ENCODE measurements around the gene APOL2.
A peak's percentile ranks its signal among the peaks of the same experiment; 100 is the strongest.
"Not testable (repeated sequence)": the region's sequence is repeated elsewhere in the genome, so short reads cannot be mapped to it uniquely, and the experiment has no call there.

APOL2 gene

DNA sequence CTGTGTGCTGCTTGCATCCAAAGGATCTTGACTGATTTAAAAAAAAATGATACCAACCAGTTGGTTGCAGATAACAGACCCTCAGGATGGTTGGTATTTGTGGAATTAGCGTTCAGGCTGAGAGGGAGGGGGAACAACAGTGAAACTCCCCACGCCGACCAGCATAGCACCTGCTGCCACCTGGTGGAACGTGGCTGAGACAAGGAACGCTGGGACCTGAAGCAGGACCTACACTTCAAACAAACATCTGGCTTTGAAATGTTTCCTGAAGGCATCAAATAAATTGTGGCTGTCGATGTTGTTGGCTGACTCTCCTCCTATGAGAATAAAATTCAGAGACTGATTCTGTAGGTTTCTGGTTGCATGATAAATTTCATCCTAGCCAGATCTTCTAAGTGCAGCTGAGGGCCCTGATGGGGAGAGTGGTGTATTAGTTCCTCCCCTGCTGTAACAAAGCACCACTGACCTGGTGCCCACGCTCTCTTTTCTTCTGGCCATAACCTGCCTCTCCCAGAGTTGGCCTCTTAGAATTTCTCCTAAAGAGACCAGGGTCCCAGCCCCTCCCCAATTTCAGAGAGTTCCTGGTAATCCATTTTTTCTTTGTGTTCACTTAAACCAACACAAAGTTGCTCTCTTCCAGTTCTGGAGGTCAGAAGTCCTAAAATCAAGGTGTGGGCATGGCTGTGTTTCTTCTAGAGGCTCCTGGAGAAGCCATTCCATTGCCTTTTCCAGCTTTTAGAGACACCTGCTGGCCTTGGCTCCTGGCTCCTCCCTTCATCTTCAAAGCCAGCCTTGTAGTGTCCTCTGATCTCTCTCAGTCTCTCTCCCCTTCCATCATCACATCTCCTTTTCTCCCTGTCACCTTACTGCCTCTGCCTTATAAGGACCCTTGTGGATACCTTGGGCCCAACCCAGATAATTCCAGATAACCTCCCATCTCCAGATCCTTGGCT, 17.3 kb downstream of the APOL2 start:
- no peak for DNase-seq (ENCODE audit: low read depth)

DNA sequence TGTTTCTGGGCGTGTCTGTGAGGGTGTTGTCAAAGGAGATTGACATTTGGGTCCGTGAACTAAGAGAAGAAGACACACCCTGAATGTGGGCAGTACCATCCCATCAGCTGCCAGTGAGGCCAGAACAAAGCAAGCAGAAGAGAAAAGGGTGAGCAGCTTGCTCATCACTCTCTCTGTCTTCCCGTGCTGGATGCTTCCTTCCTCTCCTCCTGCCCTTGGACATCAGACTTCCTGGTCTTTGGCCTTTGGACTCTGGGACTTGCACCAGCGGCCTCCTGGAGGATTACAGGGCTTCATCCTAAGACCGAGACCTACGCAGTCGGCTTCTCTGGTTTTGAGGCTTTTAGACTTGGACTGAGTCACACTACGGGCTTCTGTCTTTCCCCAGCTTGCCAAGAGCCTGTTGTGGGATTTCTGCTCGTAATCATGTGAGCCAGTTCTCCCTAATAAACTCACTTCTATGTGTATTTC, 18.8 kb downstream of the APOL2 start:
- peak; percentile 42 for DNase-seq (ENCODE audit: low read depth)

DNA sequence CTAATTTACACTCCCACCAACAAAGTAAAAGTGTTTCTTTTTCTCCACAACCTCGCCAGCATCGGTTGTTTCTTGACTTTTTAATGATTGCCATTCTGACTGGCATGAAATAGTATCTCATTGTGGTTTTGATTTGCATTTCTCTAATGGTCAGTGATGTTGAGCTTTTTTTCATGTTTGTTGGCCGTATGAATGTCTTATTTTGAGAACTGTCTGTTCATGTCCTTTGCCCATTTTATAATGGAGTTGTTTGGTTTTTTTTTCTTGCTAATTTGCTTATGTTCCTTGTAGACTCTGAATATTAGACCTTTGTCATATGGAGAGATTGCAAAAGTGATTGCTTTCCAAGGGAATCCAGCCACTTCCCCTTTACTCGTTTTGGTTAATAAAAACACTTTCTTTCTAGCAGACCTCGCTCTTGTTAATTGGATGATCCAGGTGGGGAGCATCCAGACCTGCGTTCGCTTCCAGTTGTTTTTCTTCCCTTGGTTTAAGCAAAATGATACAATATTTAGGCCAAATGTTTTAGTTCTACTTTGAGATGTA, 20.6 kb downstream of the APOL2 start:
- DNase-seq (ENCODE audit: low read depth): no peak

DNA sequence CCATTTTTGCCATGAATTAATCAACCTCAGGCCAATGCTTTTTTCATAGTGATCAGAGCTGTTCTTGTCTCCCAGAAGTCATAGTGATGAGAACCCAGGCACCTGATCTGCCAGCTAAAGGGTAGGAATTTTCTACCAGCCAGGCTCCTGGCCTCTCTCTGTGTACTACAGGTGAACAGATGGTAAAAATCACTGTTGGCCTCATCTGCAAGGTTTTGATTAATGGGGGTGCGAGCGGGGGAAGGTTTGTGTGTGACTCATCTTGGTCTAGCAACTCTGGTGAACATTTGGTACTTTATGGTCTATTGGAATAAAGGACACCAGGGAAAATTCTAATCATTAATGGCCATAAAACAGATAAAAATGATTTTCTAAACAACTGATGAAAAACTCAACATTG, 23.3 kb downstream of the APOL2 start:
- DNase-seq (ENCODE audit: low read depth): no peak

DNA sequence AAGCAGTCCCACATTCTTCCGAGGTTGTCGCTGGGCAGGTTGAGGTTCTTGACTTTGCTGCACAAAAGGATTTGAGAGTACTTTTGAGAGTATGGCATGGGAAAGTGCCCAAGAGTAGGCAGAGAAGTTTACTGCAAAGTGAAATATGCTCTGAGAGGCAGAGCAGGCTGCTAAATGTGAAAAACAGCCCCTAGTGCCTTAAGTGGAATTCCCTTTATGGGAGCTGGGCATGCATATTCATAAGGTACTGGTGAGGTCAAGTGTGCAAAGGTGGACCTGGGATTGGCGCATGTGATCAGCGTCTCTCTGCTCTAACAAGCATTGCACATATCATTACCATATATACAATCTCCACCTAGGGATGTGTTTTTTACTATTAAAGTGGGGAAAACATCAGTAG, 25.7 kb downstream of the APOL2 start:
- DNase-seq (ENCODE audit: low read depth): no peak

DNA sequence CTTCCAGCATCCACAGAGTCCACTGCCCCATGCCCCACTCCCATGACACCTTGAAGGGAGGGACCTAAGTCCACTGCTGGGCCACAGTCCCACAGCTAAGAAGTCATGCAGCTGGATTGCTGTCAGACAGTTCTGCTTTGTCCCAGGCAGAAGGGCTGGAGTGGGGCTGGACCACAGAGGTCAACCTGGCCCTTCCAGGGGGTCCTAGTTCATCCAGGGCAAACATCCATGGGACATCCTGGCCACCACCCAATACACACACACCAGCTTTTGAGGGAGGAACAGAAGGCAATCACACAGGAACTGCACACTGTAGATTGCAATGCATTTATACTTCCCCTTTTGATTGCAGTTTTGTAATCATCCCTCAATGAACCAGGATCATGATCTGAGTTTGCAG, 26.4 kb downstream of the APOL2 start:
- no peak for DNase-seq (ENCODE audit: low read depth)

DNA sequence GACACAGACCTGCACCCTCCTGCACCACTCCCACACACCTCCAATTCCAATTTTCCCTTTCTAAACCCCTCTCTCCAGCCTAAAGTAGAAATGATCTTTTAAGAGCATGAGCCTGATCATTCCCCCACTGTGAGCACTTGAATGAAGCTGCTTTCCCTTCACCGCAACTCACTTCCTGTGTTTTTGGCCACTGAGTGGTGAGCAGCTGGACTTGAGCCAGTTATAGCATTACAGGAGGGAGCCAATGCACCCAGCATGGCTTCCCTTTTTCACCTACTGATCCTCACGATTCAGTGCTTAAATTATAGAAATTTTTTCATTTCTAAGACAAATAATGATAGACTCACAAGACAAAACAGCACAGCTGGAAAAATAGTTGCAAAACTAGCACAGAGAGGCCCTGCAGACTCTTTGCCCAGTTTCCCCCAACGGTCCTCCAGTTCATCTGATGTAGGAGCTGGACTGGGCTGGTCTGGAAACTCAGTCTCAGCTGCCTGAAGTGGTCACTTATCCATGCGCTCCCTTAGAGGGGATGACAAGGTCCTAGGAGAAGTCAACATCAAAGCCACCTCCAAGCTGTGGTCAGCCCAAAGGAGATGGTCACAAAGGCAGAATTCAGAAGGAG, 28.0 kb downstream of the APOL2 start:
- no peak for DNase-seq (ENCODE audit: low read depth)

DNA sequence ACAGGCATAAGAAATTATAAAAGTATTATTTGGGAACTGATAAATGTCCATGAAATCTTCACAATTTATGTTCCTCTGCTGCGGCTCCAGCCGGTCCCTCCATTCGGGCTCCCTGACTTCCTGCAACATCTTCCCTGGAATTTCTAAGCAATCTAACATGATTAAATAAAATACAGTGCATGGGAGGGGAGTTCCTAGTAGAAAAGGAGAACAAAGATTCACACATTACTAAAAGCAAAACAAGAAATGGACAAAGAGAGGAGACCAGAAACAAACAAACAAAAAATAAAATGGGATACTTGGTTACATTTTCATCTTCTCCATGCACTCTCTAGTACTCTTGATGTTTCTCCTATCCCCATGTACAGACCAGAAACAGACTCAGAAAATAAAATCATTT, 29.1 kb downstream of the APOL2 start:
- DNase-seq (ENCODE audit: low read depth): no peak

DNA sequence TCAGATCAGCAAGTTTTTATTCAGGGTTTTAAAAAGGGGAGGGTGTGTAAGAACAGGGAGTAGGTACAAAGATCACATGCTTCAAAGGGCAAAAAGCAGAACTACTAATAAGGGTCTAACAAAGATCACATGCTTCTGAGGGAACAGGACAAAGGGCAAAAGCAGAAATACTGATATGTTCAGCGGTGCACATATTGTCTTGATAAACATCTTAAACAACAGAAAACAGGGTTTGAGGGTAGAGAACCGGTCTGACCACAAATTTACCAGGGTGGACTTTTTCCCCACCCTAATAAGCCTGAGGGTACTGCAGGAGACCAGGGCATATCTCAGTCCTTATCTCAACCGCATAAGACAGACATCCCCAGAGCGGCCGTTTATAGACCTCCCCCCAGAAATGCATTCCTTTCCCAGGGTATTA, 29.8 kb downstream of the APOL2 start:
- DNase-seq (ENCODE audit: low read depth): not testable (repeated sequence)

DNA sequence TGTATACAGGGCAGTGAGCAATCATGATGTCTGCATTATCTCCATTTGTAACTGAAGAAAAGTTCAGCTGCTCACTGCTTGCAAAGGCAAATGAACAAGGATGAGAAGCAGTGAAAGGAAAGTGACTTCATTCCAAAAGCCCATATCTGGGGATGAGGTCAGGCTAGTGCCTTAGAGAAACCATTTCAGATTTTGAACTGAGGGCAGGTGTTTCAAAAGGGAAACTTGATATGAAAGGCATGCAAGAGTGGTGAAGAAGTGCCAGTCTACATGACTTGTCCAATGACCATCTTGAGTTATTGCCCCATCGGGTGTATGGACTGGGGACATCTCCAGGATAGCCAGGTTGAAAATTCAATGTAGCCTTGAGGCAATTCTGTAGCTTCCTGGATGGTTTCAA, 30.4 kb downstream of the APOL2 start:
- no peak for DNase-seq (ENCODE audit: low read depth)

DNA sequence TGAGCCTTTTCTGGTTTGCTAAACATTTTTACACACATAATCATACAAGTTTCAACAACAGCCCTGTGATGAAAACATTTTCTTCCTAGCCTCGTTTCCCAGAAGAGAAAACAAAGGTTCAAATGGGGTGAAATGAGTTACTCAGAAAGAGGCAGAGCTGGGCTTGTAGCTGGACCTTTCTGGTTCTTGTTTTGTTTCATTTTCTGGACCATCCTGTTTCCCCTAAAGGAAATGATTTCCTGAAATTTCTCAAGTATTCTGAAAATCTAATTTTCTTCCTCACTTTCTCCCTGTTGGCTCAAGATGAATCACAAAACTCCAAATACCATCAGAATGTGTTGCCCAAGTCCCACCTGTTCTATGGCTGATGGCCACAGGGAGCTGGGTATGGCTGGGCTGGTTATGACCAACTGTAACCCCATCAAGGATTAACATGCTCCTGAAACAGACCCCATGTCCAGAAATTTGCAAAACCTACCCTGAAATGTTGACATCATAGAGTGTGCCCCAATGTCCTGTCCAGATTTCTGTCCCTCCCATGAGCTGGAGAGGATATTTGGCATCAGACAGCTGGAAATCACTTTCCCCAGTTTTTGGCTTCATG, 31.1 kb downstream of the APOL2 start:
- no peak for DNase-seq (ENCODE audit: low read depth)

DNA sequence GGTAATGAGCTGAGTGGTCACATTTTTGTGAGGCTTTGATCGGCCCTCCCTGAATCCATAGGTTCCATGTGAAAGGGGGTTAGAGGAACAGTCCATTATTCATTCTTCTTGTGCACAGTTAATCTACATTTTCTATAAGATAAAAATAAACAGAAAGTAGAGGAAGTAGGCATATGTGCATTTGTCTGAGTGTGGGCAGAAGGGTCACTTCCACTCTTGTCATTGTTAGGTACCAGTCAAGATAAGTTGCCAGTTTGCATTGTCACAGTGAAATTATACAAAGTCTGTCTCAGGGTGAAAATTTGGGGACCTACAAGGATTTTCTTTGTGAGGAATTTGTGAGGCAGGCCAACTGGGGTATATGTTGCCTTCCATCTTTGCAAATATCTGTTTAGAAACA, 33.1 kb downstream of the APOL2 start:
- no peak for DNase-seq (ENCODE audit: low read depth)

DNA sequence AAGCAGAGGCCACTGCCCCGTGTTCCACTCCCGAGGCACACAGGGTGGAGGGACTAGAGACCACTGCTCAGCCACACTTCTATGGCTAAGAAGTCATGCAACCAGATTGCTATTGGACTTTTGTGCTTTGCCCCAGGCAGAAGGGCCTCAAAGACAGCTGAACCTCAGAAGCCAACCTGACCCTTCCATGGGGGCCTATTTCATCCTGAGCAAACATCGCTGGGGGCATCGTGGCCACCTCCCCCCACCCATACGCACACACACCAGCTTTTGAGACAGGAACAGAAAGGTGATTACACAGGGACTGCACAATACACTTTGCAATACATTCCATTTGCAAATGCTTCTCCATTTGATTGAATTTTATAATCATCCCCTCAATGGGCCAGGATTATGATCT, 33.8 kb downstream of the APOL2 start:
- DNase-seq (ENCODE audit: low read depth): not testable (repeated sequence)

DNA sequence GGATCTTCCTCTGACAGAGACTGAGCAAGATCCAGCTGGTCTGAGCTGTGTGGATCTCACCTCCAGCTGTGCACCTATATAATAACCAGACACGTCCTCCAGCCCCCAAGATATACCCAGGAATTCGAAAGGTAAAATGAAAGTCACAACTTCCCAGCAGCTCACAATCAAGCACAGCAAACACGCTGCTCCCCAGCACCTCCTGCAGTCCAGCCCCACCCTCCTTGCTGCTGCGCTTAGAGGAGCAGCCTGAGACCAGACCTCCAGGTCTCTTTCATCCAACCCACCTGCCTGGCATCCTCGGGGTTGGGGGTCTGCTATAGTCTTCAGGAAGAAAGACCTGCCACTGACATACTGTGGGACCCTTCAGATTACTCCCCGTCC, 34.7 kb downstream of the APOL2 start:
- no peak for DNase-seq (ENCODE audit: low read depth)

DNA sequence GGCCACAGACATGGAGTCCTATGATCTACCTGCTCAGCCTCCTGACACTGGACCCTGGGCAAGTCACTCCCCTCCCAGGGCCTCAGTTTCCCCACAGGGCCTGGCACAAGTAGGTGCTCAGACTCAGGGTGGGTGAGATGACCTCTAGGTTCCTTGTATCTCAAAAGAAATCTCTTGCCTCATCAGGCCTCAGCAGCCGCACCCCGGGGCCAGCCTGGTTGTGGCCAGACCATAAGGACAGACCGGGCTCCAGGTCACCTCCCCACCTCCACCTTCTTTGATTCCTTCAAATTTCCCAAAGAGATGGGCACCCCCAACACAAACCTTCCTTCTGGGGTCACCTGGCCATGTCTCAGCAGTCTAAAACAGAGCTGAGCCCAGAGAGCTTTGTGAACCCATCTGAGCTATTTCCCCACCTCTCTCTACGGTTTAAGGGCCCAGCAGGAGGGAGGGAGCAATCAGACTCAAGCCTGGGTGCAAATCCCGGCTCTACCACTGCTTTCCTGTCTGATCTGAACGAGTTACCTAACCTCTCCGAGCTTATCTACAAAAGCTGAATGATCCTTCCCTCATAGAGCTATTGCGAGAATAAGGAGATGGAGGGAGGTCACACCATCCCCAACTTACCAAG, 35.2 kb downstream of the APOL2 start:
- no peak for DNase-seq (ENCODE audit: low read depth)

DNA sequence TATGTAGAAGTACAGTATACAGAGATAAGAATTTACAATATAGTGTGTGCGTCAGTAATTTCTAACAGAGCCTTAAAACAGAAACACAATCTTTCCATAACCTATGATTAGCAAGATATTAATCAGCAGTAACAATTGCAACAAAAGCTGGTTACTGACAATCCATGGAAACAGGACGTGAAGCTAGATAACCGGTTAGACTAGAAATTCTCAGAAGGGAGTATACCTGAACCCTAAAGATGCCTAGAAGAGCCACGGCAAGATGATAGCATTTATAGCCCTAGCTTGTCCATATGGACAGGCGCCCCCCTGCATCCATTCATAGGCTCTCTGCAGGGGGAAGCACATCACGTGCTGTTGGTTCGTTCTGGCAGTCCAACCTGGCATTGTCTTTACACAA, 35.9 kb downstream of the APOL2 start:
- not testable (repeated sequence) for DNase-seq (ENCODE audit: low read depth)

DNA sequence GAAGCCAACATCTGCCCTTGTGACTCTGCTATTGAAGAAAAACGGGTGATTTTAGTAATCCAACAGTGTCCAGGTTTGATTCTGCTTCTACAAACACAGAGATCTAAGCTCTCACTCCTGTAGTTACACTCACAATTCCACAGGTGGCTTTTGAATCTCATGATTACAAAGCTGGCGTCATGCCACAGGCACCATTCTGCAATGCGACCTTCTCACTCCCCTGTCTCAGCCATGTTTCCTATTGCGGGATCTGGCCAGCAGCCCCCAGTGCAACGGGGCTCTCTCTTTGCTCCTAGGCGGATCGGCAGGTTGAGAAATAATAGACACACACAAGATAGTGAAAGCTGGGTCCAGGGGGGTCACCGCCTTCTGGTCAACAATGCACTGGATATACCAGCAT, 36.4 kb downstream of the APOL2 start:
- not testable (repeated sequence) for DNase-seq (ENCODE audit: low read depth)

DNA sequence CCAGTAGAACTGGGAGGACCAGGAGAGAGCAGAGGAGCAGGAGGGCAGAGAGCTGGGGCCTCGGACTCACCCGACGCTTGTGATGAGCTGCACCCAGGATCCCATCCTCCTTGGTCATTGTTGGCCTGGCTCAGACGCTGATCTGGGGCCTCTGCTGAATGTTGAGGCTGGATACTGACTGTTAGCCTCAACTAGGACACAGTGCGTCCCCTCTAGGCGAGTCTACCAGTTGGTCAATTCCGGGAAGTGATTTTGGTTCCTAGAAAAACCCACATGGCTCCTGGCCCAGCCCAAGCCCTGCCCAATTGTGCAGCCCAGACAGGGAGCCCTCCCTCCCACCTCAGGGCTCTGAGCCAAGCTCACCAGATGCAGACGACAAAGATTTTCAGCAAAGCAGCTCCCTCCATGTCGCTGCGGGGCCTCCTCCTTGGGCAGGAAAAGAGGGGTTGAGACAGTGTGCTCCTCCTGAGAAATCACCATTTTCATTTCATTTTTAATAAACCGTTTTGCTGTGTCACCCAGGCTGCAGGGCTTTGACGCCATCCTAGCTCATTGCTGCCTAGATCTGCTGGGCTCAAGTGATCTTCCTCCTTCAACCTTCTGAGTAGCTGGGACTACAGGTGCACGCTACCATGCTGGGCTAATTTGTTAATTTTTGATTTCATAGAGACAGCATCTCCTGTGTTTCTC, 37.6 kb downstream of the APOL2 start, which contains the start of gene APOL4:
Gene APOL4 (minus strand): TSS at position 180 of the 690 bp plus-strand sequence. CDS start 75 bp downstream, at position 105.
- no peak for DNase-seq (ENCODE audit: low read depth)

DNA sequence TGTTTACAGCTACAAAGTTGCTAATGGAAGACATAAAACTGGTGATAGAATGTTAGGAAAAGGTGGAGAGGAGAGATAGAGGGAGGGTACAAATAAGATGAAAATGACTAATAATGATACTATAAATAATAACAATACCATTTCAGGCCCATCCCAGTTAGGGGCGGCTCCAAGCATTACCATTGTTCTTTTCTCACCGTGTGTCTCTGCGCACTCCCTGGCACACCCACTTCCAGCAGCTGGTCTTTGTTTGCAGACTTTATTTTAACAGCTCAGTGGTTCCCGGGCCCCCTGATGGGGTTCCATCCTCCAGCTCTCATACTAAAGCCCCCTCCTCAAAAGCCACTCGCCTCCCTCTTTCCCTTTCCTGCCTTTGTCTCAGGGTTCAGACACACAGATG, 38.3 kb downstream of the APOL2 start:
- DNase-seq (ENCODE audit: low read depth): not testable (repeated sequence)

DNA sequence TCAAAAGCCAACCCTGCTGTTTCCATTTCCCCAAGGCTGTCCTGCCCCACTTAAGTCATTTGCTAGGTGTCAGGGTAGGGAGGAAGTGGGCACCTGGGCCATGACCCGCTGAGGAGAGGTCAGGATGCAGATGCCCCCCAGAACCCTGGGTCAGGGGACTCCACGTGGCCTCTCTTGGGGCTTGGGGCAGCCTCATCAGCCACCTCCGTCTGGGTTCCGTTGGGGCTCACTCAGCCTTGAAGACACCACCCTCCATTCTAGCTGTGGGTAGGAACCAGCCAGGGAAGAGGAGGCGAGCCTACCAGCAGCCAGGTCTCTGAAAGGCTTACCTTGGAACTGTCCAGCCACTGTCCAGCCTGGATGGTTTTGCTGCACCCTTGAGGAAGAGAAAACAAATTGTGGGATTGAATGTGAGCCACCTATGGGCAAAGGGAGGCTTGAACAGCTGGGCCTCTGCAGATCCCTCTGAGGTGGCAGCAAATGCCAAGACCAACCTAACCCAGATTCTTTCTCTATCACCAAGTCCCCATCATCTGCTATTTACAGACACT, 40.3 kb downstream of the APOL2 start:
- DNase-seq (ENCODE audit: low read depth): no peak

DNA sequence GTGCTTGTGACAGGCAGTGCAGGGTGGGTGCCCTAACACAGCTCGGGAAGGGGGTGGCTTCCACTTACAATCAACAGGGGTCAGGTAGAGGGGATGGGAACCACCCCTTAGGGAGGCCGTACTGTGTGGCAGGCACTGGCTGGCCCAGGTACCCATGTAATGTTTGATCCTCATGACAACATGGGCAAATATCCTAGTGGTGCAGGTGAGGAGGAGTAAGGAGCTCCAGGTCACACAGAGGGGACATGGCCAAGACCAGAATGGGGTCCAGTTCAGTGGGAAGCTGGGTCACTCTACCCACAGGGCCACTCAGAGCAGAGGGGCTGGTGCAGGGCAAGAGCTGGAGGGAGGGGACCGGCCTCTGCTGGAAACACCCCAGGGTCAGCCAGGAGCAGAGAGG, 40.8 kb downstream of the APOL2 start:
- DNase-seq (ENCODE audit: low read depth): no peak
